ENCODE measurements around the gene TENT5A.

- TF ChIP-seq CTCF (IDR thresholded peaks at IDR 0.05) (no peak), POLR2A (IDR thresholded peaks at IDR 0.05) (no peak)
These were observed 945 bp downstream of the TENT5A start for GRCh38 chr6:81751388-81752083.

Measured in uterus (tissue), 2 donors.